Anterior cingulate cortex (tissue), 58 donors: ENCODE measurements around the gene TMPRSS3.

Experiments used
- DNase-seq, 58 donors: peaks; one replicate each; lab custom pipeline; 2025; lab: John Stamatoyannopoulos, UW

The TMPRSS3 gene

DNA sequence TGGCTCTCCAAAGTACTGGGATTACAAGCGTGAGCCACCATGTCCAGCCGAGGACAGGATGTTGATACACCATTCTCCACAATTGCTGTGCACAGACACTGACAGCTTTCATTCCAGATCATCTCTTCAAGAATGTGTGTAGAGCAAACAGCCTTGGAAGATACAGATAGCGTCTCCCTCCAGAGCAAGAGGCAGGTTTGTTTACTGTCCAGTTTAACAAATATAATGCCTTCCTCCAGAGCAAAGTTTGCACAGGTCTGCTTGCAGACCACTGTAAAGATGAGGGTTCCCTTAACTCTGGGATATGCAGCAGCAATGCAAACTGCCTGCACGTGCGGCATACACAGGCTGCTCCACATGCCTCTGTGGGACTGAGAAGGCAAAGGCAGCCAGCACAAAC lies 4.6 kb downstream of the TMPRSS3 start:
- DNase-seq = no peak

DNA sequence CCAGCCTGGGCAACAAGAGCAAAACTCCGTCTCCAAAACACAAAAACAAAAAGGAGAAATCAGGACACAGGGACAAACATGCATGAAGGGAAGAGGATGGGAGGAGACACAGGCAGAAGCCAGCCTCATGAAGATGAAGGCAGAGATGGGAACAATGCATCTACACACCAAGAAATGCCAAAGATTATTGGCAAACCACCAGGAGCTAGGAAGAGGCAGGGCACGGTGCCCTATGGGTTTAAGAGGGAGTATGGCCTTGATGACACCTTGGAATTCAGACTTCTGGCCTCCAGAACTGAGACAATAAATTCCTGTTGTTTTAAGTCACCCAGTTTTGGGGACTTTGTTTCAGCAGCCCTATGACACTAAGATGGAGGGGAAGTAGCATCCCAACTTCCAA lies 5.2 kb downstream of the TMPRSS3 start:
- no peak for DNase-seq

DNA sequence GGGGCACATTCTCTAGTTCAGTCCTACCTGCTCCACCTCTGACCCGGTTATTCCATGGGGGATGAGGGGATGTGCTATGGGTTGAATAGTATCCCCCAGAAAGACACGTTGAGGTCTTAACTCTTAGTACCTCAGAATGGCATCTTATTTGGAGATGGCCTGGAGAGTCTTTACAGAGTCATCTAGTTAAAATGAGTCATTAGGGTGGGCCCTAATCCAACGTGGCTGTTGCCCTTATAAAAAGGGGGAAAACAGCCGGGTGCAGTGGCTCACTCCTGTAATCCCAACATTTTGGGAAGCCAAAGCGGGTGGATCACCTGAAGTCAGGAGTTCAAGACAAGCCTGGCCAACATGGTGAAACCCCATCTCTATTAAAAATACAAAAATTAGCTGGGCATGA lies 5.7 kb downstream of the TMPRSS3 start:
- no peak for DNase-seq

DNA sequence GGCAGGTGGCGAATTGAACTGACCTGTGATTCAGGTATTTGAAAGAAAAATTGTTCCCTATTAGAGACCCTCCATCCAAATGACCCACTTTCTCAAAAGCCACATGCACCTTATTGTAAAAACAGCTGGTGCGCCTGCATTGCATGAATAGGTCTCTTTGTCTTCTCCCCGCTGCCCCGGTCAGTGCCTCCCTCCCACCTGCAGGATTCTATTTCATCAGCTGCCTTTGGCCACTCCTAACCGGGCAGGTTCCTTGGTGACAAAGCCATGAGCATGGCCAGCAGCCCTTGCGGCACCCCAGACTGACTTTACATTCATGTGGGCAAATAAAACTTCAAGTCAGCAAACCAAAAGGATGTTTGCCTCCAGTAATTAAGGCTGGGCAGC lies 6.4 kb downstream of the TMPRSS3 start:
- no peak for DNase-seq

- DNase-seq = no peak
Observed at GRCh38 chr21:42388740-42389448, 7.0 kb downstream of the TMPRSS3 start.

- DNase-seq = no peak
Observed at GRCh38 chr21:42387843-42388340, 8.0 kb downstream of the TMPRSS3 start.

- no peak for DNase-seq
Observed at GRCh38 chr21:42387164-42387563, 8.7 kb downstream of the TMPRSS3 start.

DNA sequence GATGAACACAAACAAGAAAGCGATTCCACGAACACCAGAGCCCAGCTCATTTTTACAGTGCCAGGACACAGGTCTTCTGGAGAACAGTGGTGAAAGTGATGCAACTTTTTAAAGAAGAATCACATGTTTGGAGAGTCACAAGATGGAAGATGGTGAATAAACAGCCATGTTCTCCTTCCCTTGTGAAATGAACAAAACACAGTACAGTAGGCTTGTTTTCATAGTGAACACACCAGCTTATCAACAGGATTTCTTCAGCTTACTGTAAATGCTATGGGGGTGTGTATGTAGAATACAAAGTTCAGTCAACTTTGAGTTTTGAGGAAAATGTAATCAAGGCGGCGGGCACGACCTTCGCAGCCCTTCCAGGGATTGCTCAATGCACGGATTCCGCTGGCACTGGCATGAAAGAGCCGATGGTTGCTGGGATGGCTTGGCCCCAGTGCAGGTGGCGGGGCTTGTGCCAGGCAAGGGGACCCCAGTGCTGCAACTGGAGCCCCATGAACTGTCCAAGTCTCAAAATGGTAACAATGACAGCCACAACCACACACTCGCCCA lies 9.7 kb downstream of the TMPRSS3 start:
- DNase-seq = no peak

DNA sequence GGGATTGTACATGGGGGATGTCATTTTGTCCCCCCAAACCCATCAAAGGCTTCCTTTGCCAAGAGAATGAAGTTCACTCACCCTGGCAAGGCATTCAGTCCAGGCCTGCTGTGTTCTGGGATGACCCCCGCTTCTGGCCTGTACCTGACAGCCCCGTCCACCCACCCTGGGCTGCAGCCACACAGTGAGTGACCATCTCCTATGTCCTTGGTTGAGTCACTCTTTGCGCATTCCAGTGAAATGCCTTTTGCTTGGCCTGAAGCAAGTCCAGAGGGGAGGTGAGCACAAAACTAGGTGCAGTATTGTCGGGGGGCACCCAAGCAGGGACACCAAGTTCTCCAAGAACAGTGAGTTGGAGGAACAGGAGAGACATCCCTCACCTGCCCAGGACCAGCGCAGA lies 10.2 kb downstream of the TMPRSS3 start:
- no peak for DNase-seq

GRCh38 chr21:42384989-42385388 lies 10.9 kb downstream of the TMPRSS3 start:
- DNase-seq = no peak

GRCh38 chr21:42384156-42384945 lies 11.5 kb downstream of the TMPRSS3 start:
- no peak for DNase-seq

DNA sequence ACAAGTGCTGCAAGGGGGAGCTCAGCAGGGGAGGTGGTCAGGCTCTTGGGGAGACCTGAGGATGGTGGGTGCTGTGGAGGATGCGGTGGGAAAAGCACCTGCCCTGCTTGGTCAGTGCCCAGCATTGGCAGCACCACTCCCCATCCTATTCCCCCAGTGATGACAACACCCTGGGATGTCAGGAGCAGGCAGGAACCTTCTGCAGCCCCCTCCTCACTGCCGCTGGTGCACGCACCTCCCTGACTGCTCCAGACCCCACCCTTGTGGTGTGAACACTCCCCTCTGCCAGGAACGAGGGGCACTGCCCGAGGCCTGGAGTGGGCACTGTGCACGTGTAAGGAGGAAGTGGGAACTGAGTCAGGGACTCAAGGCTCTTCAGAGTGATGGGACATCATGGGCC lies 12.5 kb downstream of the TMPRSS3 start:
- no peak for DNase-seq

- DNase-seq = no peak
Observed at GRCh38 chr21:42382915-42383314, 12.9 kb downstream of the TMPRSS3 start.

DNA sequence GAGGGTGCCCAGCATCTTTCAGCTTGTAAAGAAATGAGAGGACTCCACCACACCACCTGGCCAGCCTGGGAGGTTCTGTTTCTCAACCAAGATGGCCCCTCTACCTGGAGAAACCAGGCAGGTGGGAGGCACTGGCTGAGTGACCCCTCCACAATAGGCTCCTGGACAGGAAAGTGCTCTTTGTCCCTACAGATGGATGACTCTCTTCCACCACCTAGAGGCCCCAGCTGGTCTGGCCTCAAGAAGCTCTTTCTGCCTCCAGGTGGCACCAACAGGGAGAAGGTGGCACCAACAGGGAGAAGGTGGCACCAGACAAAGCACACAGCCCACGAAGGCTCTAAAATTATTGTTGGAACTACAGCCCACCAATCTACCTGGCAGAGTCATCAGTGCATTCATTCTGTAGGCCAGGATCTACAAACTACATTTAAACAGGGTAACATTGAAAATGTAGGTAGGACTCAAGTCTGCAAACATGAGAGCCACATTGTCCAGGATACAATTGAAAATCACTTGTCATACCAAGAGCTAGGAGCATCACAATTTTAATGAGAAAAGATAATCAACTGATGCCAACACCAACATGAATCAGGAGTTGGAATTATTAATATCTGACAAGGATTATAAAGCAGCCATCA lies 14.4 kb downstream of the TMPRSS3 start:
- no peak for DNase-seq

GRCh38 chr21:42379426-42380215 lies 16.2 kb downstream of the TMPRSS3 start:
- no peak for DNase-seq

GRCh38 chr21:42378418-42378817 lies 17.4 kb downstream of the TMPRSS3 start:
- no peak for DNase-seq

DNA sequence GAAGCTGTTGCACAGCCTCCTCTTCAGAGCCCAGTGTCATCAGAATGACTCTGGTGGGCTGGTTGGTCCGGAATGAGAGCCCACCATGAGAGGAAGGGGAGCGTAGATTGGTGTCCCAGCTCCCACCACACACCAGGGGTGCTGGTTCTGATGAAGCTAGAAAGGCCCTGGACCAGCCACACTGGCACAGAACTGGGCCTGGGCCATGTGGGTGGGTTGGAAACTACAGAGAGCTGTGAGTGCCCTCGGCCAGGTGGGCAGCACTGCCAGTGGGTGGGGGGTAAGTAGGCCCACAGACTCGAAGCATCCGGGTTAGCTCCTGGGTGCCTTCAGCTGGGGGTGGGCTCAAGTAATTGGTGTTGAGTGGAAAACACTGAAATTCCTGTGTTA lies 17.9 kb downstream of the TMPRSS3 start:
- no peak for DNase-seq

DNA sequence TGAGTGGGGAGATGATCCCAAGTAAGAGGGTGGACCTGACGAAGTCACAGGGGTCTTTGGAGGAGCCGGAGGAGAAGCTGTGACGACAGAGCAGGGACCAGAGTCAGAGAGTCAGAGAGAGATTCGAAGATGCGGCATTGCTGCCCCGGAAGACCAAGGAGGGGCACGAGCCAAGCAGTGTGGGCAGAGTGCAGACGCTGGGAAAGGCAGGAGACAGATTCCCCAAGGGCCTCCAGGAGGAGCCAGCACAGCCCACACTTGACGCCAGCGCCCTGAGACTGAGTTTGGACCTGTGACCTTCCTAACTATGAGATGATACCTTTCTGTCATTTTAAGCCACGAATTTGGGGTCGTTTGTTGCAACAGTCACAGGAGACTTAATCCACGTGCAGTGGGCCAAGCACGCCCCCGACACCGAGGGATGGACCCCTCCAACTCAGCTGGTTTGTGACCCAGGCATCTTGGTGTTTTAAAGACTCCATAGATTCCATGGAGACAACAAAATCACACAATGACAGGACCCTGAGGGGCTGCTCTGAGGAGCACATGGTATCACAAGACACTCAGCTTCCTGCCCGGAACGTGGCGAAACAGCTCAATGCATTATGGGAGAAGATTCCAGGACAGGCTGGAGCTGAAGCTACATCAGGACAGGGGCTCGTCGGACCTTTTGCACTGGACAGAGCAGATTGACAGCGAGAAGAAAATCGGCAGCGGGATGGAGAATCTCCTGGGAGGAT lies 18.5 kb downstream of the TMPRSS3 start:
- DNase-seq = no peak

DNA sequence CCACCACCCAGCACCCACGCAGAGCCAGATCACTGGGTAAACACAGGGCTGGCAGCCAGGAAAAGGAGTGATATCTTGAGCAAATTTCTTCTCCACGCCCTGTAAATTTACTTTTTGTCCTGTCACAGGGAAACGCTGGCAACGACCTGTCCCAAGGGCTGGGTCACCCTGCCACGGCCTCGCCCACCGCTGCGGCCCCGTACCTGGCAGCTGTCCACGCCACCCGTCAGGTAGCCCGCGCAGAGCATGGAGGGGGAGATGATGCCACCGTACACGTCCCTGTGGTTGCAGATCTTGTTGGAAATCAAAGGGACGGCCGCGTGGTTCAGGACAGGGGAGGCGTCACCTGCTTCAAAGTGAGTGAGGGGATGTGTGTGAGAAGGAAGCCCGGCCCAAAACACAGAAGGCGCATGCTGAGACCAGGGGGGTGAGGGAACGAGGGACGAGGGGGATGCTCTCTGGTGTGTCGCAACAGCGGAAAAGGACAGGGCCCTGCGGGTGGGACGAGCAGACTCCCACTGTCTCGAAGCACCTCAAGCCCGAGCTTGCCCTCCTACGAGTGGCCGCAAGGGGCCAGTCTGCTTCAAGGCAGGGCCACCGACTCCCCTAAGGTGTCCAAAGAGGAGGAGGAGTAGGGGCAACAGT lies 19.4 kb downstream of the TMPRSS3 start:
- no peak for DNase-seq
